ENCODE results near the gene ZNF311.

DNA sequence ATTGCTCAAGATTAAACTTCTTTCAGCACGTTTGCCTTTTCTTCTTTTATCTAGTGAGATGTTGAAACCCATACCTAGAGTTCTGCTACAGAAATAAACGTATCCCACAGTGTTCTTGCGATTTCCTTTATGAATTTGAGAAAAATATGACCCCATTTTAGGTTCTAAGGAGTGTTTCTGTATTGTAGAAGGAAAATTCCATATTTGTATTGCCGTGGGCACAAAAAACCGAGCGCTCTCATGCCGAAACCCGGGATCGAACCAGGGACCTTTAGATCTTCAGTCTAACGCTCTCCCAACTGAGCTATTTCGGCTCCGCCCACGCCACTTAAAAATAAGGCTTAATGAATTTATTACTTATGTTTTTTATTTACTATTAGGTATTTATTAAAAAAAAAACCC is 23.7 kb downstream of the ZNF311 start:
- TF ChIP-seq, protein P1, sequence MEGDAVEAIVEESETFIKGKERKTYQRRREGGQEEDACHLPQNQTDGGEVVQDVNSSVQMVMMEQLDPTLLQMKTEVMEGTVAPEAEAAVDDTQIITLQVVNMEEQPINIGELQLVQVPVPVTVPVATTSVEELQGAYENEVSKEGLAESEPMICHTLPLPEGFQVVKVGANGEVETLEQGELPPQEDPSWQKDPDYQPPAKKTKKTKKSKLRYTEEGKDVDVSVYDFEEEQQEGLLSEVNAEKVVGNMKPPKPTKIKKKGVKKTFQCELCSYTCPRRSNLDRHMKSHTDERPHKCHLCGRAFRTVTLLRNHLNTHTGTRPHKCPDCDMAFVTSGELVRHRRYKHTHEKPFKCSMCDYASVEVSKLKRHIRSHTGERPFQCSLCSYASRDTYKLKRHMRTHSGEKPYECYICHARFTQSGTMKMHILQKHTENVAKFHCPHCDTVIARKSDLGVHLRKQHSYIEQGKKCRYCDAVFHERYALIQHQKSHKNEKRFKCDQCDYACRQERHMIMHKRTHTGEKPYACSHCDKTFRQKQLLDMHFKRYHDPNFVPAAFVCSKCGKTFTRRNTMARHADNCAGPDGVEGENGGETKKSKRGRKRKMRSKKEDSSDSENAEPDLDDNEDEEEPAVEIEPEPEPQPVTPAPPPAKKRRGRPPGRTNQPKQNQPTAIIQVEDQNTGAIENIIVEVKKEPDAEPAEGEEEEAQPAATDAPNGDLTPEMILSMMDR (conservative IDR thresholded peaks at IDR 0.05; ENCODE audit: low read depth, low read length), result no peak; the same call in 1 of the 2 replicates
- TF ChIP-seq EZH2 (IDR thresholded peaks at IDR 0.05; ENCODE audit: borderline replicate concordance, low read depth, low read length, poor library complexity, severe bottlenecking), result no peak
